GM21526 (cell line): ENCODE results near the gene PSMD9.

ENCODE experiments used
- ATAC-seq: cut with Tn5 transposase; IDR thresholded peaks from one replicate; pipeline ENCODE4 v1.9.1; 2021; ENCODE audit warnings: moderate library complexity; ENCODE audit not compliant: unreplicated experiment, low FRiP score

The PSMD9 gene

DNA sequence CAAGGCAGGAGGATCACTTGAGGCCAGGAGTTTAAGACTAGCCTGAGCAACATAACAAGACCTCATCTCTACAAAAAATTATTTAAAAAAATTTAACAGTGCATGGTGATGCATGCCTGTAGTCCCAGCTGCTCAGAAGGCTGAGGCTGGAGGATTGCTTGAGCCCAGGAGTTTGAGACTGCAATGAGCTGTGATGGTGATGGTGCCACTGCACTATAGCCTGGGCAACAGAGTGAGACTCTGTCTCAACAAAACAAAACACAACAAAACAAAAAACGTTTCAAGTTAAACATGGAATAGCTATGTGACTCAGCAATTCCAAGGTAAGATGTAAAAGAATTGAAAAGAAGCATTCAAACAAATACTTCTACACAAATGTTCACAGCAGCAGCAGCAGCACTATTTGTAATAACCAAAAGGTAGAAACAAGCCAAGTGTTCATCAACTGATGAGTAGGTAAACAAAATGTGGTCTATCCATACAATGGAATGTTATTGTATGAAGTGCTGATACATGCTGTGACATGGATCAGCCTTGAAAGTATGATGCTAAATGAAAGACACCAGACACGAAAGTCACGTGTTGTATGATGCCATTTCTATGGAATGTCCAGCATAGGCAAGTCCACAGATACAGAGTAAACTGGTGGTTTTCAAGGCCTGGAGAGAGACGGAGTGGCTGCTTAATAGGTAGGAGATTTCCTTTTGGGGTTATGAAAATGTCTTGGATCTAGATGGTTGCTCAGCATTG, 61.2 kb downstream of the PSMD9 start:
- no peak for ATAC-seq

DNA sequence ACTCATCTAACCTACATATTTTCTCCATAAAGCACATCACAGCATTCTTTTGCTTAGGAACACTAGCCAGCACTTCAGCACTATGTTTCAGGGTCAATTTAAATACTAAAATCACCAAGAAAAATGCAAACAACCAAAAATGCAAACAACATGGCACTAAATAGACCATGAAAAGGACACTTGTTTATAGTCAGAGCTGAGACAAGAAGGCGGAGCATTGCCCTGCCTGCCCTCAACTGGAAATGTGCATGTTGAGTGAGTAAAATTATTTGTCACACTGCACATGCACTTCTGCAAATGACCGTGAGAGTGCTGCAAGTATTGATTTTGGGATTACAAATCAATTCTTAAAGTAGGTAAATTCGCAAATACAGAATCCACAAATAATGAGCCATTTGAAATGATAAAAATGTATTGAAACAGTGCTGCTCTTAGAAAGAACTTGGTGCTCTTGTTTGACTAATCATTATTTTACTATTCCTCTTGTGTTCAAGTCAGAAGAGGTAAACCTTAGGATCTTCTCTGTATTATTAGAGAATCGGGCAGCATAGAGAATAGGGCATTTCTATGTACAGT, 64.6 kb downstream of the PSMD9 start:
- no peak for ATAC-seq

DNA sequence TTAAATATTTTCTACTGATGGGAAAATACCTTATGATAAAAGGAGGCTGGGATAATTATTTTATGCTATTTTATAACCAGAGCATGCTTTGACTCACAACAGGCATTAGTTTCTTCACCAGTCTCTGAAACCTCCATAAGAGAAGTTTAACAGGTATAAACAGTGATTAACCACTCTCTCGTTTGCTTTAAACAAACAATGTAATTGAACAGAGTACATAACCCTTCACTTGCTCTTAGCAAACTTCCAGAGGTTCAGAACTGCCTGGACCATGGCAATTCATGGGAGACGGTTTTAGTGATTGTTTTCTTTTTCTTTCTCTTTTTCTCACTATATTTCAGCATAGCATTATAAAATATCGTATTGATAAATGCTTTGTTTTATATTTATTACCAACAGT, 65.1 kb downstream of the PSMD9 start:
- no peak for ATAC-seq

DNA sequence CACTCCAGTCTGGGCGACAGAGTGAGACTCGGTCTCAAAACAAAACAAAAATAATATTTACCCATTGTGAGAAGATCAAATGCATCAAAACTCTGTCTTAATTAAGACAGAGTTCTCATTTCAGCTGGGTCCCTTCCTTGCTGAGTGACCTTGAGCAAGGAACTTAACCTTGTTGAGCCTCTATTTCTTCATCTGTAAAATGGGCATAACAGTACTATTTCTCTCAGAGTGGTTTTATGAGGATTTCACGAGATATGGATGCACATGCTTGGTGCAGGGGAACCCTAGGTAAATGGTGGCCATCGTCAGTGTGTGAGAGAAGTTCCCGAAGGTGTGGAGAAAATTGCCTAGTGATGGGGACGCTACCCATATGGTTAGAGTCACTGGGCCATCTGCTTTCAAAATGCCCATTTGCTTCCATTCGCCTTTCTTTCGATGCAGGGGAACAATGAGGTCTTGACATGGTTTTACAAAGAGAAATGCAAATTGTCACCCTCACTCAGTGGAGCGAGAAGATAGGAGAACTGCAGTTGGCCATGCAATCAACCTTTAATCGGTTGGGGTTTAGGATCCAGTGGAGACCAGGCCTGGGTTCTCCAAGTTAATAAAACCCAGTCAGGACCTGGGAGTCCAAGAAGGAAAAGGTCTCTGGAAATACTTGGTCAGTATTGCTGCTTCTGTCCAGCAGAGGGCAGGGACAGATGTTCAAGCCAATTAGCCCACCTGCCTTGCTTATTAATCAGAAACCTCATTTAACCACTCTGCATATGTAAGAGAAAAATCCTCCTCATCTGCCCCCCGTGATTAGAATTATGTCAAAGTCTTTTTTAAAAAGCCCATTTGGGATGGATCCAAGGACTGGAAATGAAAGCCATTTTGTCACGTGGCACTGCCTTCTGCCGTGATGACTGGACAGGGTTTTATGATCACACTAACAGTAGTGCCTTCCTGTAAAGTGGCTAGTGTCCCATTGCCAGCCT, 67.0 kb downstream of the PSMD9 start:
- ATAC-seq = no peak

DNA sequence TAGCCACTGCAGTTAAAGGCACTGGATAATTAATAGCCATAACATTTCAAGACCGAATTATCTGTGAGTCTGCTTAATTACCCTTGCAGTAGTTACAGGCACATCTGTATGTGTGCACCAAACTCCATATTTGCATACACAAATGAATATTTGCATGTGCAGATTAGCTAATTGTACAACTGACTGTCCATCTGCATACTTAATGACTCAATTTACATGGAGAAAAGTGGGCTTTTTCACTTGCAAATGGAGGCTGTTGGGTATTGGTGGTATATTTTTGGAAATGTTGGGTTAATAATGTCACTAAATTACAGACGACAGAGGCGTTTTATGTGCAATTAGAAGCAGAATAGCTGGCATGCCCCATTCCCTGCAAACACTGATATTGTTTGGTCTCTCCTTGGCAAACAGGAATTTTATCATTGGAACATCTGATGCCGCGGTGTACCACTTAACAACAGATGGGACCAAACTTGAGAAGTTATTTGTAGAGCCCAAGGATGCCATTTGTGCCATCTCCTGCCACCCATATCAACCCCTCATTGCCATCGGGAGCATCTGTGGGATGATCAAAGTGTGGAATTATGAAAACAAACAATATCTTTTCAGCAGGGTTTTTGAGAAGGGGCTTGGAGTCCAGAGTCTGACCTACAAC, 69.4 kb downstream of the PSMD9 start:
- ATAC-seq = no peak

DNA sequence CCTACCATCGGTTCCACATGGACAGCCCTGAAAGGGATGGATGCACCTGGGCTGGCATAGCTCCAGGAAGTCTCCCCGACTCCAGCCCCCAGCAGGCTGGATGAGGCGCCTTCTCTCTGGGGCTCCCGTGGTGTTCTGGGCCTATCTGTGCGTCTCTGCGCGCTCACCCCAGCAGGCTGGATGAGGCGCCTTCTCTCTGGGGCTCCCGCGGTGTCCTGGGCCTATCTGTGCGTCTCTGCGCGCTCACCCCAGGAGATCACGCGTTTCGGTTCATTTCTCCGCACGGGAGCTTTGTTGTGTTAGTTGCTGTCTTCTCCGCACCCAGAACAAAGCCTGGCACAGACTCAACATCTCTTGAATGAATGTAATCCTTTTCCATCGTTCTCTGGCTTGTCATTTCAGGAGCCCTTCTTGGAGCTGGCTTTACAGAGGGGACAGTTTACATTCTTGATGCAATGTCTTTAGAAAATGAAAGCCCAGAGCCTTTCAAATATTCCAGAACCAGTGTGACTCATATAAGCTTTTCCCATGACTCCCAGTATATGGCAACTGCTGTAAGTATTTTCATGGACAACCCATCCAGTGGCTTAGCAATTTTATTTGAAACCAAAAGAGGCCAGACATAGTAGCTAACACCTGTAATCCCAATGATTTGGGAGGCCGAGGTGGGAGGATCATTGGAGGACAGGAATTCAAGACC, 70.1 kb downstream of the PSMD9 start:
- ATAC-seq = no peak

DNA sequence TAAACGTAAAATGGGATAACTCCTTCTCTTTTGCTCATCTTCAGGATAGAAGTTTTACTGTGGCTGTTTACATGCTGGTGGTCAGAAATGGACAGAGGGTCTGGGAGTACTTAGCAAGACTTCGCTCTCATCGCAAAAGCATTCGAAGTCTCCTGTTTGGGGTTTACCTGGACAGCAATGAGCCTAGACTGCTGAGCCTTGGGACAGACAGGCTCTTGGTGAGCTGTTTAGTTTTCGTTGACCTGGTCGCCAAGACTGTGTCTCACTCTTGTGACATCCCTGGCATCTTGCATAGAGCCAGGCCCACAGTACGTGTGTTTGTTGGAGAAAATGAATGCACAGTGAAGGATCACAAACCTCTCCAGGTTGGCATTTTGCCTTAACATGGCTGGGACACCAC, 72.0 kb downstream of the PSMD9 start:
- no peak for ATAC-seq

DNA sequence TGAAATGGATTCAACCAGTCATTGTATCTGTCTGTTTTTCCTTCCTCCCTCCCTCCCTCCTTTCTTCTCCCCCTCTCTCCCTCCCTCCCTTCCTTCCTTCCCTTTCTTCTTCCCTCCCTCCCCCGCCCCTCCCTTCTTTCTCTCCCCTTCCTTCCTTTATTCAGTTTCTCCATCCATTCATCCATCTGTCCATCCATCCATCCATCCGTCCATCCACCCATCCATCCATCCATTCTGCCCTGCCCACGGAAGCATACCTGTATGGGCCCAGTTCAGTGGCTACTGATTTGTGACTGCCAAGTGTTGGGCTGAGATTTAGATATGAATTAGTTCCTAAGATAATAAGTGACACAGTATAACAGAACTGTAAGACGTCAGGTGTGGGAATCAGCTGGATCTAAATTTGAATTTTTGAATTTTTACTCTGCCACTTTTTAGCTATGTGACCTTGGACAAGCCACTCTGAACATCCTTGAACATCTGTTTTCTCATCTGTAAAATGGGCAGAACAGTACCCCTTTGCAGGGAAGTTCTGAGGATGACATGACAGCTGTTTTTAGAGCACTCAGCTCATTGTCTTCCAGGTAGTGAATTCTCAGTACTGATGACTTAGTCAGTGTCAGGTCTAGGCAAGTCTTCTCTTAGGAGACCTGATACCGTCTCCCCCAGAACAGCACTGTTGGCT, 72.7 kb downstream of the PSMD9 start:
- ATAC-seq = no peak

DNA sequence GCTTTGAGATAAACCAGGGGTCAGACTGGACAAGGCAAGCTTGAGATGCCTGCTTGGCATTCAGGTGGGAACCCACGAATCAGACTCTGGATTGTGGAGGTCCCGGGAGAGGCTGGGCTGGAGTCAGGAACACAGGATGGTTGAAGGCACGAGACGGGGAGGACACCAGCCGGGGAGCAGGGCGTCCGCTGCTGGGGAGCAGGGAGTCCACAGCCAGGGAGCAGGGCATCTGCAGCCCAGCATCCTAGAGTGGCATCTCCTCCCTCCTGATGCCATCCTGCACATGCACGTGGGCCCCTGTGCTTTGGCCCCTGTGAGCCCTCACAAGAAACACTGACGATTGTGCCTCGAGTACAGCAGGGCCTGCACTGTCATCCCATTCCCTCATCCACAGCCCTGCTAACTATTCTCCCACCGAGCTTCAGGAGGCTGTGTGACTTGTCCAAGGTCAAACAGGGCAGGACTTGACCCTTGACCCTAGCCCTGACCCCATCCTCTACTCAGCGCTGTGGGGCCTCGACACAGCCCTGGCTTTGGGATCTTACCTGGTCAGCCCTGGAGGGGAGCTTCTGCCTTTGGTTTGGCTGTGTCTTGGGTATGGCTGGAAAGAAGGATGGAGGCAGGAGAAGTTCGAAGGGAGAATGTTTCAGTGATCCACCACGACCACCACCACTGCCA, 74.9 kb downstream of the PSMD9 start:
- no peak for ATAC-seq

DNA sequence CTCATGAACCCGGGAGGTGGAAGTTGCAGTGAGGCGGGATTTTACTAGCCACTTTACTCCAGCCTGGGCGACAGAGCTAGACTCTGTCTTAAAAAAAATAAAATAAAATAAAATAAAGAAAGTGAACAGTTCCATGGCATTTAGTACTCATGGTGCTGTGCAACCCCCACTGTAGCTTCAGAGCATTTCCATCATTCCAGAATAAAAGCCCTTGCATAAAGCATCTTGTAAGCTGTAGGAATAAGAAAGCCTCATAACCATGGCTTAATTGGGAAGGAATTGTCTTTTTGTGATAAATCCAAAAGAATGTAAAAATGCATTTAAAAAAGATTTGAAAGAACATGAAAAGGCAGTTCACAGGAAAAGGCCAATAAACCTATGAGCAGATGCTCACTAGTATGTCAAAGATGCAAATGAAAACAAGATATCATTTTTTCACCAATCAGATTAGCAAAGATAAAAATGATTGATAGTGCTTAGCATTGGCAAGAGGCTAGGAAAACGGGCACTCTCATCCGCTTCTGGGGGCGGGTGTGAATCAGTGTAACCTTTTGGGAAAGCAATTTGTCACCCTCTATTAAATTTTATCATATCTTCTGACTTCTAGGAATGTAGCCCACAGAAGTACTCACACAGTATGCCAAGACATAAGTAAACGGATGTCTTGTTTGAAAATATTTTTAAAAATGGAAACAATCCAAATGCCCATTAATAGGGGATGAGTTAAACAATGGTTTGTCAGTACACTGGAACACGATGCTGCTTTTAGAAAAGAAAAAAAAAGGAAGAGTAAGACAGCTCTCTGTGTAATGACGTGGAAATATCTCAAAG, 76.4 kb downstream of the PSMD9 start:
- no peak for ATAC-seq

DNA sequence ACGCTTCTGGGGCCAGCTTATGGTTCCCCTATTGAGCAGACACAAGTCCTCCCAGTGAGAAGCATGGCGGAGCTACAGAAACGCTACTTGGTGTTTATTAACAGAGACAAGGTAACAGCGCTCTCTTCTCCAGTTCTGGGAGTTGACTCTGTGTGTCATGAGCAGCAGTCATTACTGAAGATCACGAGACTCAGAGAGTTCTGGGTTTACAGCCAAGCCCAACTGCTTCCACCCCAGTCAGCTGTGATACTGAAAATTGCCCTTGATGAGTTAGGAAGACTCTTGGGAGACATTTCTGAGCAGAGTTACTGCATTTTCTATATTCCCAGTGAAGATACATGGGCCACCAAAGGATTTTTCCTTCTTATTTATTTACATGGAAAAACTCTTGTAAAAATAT, 78.4 kb downstream of the PSMD9 start:
- ATAC-seq = no peak
